ENCODE measurements around the gene UBE2R2.

The UBE2R2 gene

GRCh38 chr9:33932078-33932807 lies 115.3 kb downstream of the UBE2R2 start:
- no peak overlapping the region for H3K4me3 ChIP-seq (ENCODE audit: low read depth, low read length)
- DNase-seq (ENCODE audit: low read depth, low spot score) = no peak
- ChIA-PET CTCF (interaction anchor here (1.0 to 5.2 kb wide), 7 partner anchors 7 to 142 kb away, joined by 3 to 36 read pairs (median 5); no protein-coding TSS in a partner anchor), POLR2A (no interaction called here)
- TF ChIP-seq CTCF (IDR thresholded peaks at IDR 0.05; ENCODE audit: insufficient read depth, low read length, missing control alignments) = no peak

GRCh38 chr9:33934188-33934878 lies 117.4 kb downstream of the UBE2R2 start:
- no peak for TF ChIP-seq CTCF (IDR thresholded peaks at IDR 0.05; ENCODE audit: insufficient read depth, low read length, missing control alignments)
- ChIA-PET POLR2A (no interaction called here), CTCF (interaction anchor here (0.6 to 5.2 kb wide), 6 partner anchors 7 to 122 kb away, joined by 3 to 36 read pairs (median 5); no protein-coding TSS in a partner anchor)
- no peak for DNase-seq (ENCODE audit: low read depth, low spot score)
- H3K4me3 ChIP-seq (ENCODE audit: low read depth, low read length) = no peak overlapping the region

- ChIA-PET POLR2A (no interaction called here), CTCF (interaction anchor here (0.6 to 1.0 kb wide), 4 partner anchors 12 to 663 kb away, joined by 3 to 9 read pairs (median 3); no protein-coding TSS in a partner anchor)
- DNase-seq (ENCODE audit: low read depth, low spot score) = no peak
- H3K4me3 ChIP-seq (ENCODE audit: low read depth, low read length) = no peak overlapping the region
- no peak for TF ChIP-seq CTCF (IDR thresholded peaks at IDR 0.05; ENCODE audit: insufficient read depth, low read length, missing control alignments)
These were observed 123.2 kb downstream of the UBE2R2 start for GRCh38 chr9:33939924-33940874.

- no peak overlapping the region for H3K4me3 ChIP-seq (ENCODE audit: low read depth, low read length)
- peak; percentile 71 for DNase-seq (ENCODE audit: low read depth, low spot score)
- ChIA-PET CTCF (interaction anchor here (0.7 to 2.9 kb wide), 13 partner anchors 8 to 617 kb away, joined by 3 to 13 read pairs (median 4); no protein-coding TSS in a partner anchor), POLR2A (no interaction called here)
- TF ChIP-seq CTCF (IDR thresholded peaks at IDR 0.05; ENCODE audit: insufficient read depth, low read length, missing control alignments) = peak; percentile 66
These were observed 125.6 kb downstream of the UBE2R2 start for GRCh38 chr9:33942471-33943083.

GRCh38 chr9:33943389-33943788 lies 126.4 kb downstream of the UBE2R2 start:
- no peak for DNase-seq (ENCODE audit: low read depth, low spot score)
- ChIA-PET CTCF (interaction anchor here (0.8 to 2.9 kb wide), 17 partner anchors 9 to 164 kb away, joined by 3 to 13 read pairs (median 4); no protein-coding TSS in a partner anchor), POLR2A (no interaction called here)
- no peak for TF ChIP-seq CTCF (IDR thresholded peaks at IDR 0.05; ENCODE audit: insufficient read depth, low read length, missing control alignments)
- no peak overlapping the region for H3K4me3 ChIP-seq (ENCODE audit: low read depth, low read length)
